ENCODE results near the gene ALOX5AP. TPM values are rescaled to one million over a fixed set of nuclear protein-coding genes. Genes with fewer than 3 reads are reported as not detected.
"Not testable (repeated sequence)": the region's sequence is repeated elsewhere in the genome, so short reads cannot be mapped to it uniquely, and the experiment has no call there.

ALOX5AP gene
- total RNA-seq, 3 donors from 2014 or later: 5.7 to 8.4 (median 7.1) TPM

DNA sequence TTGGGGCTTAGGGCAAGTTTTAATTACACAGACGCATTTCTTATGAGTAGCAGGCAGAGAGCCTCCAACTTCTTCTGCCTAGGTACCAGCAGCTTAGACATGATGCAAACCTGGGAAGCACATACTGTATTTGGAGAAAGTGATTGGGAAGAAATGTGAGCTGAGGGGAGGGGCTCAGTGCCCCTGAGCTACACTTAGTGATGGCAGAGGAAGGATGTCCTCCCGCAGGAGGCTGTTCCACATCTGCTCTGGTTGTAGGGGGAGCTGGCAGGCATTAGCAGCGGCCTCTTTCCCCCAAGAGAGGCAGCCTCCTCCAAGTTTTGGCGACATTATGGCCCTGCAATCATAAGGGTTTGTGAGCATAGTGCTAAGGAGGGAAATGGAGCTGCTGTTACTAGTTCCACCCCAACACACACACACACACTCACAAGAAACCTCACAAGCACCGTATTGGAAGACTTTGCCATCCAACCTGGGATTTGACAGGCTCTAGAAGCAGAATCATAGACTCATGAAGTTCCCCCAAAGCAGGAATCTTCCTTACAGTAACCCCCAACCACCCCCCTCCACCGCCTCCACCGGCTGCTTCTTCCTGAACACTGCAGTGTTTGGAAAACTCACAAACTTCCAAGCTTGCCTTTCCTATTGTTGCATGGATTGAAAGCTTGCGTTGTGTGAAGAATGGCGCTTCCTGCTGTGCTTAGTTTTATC, 3.3 kb downstream of the ALOX5AP start:
- no peaks in the 10 kb centered on the region for H3K27me3 Mint-ChIP-seq (ENCODE audit: low read depth)
- ATAC-seq (no peak), DNase-seq (no peak)
- no peaks in the 10 kb centered on the region for H3K9me3 Mint-ChIP-seq
- H3K4me1 Mint-ChIP-seq (ENCODE audit: low read depth): peaks cover 81% of the 10 kb centered on the region
- peak overlapping the region; percentile 92 for H3K4me3 Mint-ChIP-seq
- peaks cover 12% of the 10 kb centered on the region for H3K36me3 Mint-ChIP-seq (ENCODE audit: insufficient read depth)

DNA sequence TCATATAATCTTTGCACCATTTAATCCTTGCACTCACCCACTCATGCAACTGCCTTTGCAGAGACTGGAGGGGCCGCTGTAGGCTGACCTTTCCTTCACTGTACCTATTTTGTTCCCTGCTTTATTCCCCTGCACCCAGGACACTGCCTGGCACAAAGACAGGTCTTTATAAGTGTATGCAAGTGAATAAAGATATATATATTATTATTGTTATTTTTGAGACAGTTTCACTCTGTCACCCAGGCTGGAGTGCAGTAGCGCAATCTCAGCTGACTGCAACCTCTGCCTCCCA, 3.8 kb downstream of the ALOX5AP start:
- Mint-ChIP-seq H3K9me3 (no peaks in the 10 kb centered on the region), H3K27me3 (ENCODE audit: low read depth) (no peaks in the 10 kb centered on the region), H3K4me3 (peak overlapping the region; percentile 77), H3K36me3 (ENCODE audit: insufficient read depth) (peaks cover 14% of the 10 kb centered on the region), H3K4me1 (ENCODE audit: low read depth) (peaks cover 85% of the 10 kb centered on the region)
- ATAC-seq (no peak), DNase-seq (no peak)

DNA sequence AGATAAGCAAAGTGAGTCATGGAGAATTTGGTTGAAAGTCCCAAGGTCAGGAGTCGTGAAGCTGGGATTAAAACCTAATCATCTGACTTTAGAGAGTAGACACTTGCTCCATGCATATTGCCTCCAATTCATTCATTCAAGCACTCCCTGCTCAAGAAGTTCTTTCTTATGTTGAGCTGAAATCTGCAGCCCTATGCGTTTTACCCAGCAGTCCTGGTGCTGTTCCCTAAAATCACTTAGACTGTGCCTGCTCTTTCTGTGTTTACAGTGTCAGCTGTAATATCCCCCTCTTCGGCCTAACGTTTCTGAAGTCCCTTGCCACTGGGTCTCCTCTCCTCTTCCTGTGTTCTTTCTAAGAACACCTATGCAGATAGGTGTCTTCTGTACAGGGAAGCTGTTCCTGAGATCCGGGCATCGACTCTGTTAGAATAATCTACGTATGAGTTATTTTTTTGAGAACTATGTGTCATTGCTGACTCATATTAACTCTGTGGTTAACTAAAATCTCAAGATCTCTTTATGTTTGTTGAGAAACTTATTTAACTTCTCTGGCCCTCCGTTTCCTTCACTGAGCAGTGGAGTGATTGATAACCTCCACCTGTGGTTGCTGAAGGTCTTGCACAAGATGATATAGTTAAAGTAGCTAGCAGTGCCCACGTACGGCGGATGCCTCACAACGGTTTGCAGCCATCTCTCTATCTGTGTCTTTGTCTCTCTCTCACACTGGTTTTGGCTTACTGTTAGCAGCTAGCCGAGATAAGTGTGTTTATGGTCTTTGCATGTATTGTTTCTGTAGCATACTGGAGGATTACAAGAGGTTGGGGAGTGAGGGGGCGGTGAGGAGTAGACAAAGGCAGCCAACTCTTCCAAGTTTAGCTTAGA, 4.7 kb downstream of the ALOX5AP start:
- peak; percentile 77 to 83 for ATAC-seq
- Mint-ChIP-seq H3K4me1 (ENCODE audit: low read depth) (peaks cover 85% of the 10 kb centered on the region), H3K4me3 (peak overlapping the region; percentile 77), H3K9me3 (no peaks in the 10 kb centered on the region), H3K27me3 (ENCODE audit: low read depth) (no peaks in the 10 kb centered on the region), H3K36me3 (ENCODE audit: insufficient read depth) (peaks cover 18% of the 10 kb centered on the region)
- peak; percentile 59 for DNase-seq

DNA sequence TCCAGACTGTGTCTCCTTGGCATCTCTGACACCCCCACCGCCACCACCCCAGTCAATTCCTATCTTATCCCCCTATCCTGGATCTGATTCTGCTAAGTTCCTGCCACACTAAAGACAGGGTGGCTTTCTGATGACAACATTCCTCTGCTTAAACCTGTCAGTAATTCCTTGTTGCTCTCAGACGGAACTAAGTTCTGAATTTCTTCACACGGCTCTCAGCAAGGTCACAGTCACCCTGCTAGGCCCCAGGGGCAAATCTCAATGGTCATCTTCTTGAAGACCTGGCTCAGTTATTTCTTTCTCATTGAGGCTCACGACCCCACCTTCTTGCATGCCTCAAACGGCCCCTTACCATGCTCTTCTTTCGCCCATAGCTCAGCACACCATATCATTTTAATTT, 7.6 kb downstream of the ALOX5AP start:
- no peaks in the 10 kb centered on the region for H3K27me3 Mint-ChIP-seq (ENCODE audit: low read depth)
- peaks cover 39% of the 10 kb centered on the region for H3K36me3 Mint-ChIP-seq (ENCODE audit: insufficient read depth)
- ATAC-seq: no peak
- H3K4me1 Mint-ChIP-seq (ENCODE audit: low read depth): peaks cover 70% of the 10 kb centered on the region
- no peak overlapping the region for H3K4me3 Mint-ChIP-seq
- no peak for DNase-seq
- H3K9me3 Mint-ChIP-seq: no peaks in the 10 kb centered on the region

DNA sequence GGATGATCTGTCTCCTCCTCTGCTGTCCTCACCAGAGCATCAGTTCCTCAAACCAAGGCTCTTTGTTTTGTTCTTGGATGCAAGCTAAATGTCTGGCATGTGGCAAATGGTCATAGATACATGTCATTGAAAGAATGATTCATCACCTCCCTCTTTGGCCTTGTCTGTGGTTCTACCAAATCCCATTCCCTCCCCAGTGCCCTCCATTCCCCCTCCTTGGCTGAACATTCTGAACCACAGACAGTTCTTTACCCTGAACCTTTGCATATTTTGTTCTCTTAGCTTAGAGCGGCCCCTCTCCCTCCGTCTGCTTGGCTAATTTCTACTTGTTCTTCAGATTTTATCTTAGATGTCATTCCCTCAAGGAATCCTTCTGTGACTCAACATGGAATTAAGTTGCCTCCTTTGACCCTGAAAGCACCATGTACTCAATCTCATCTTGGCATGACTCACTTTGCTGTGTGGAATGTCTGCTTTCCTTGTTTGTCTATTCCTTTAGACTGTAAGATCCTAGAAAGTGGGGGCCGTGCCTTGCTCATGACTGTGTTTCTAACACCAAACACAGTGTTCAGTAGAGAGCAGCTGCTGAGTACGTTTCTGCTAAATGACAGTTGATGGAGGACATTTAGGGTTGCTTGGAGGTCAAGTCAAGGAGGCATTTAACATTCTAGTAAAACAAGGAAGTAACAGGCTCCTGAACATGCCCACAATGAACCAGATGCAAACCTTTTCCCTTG, 8.1 kb downstream of the ALOX5AP start:
- no peak for DNase-seq
- H3K4me1 Mint-ChIP-seq (ENCODE audit: low read depth): peaks cover 64% of the 10 kb centered on the region
- ATAC-seq: no peak
- peak overlapping the region; percentile 45 for H3K4me3 Mint-ChIP-seq
- H3K9me3 Mint-ChIP-seq: no peaks in the 10 kb centered on the region
- H3K27me3 Mint-ChIP-seq (ENCODE audit: low read depth): no peaks in the 10 kb centered on the region
- peaks cover 39% of the 10 kb centered on the region for H3K36me3 Mint-ChIP-seq (ENCODE audit: insufficient read depth)

DNA sequence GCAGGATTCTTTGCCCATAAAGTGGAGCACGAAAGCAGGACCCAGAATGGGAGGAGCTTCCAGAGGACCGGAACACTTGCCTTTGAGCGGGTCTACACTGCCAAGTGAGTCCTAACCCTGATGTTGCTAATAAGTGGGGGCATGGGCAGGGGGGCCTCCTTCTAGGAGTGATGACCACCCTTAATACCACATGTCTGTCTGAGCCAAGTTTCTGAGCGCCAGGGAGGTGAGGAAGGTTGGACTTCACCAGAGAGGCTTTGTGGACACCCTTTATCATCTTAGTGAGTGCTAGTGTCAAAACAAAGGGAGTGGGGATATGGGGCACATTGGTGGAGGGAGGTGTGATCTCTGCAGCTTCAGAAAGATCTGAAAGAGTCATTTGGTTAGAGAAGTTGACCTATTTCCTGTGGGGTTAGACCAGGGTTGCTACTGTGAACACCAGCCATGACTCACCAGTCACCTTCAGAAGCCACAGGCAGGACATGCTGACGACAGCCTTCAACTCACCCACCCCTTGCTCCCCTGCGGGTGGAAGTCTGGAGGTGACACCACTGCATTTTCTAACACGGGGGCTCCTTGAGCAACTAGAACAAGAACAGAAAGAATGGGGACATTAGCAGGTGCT, 8.8 kb downstream of the ALOX5AP start:
- Mint-ChIP-seq H3K27me3 (ENCODE audit: low read depth) (no peaks in the 10 kb centered on the region), H3K4me1 (ENCODE audit: low read depth) (peaks cover 57% of the 10 kb centered on the region), H3K36me3 (ENCODE audit: insufficient read depth) (peaks cover 41% of the 10 kb centered on the region), H3K9me3 (no peaks in the 10 kb centered on the region), H3K4me3 (peak overlapping the region; percentile 45)
- ATAC-seq (peak; percentile 81 to 83), DNase-seq (peak; percentile 74)

DNA sequence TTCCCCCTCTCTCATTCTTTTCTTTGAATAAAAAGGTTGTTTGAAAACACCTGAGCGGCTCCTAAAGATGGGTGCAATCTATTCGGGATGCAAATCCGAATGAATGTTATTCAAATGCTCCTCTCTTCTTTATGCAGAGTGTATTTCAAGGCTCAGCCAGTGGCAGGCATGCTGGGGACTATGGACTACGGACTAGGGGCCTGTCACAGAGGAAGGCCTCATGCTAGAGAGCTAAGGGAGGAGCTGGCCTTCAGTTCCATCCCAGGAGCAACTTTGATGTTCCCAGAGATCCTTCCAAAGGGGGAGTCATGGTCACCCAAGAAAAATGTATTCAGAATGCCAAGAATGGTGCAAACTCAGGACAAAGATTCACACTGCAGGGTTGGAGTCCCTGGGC, 9.3 kb downstream of the ALOX5AP start:
- DNase-seq: no peak
- no peak for ATAC-seq
- Mint-ChIP-seq H3K36me3 (ENCODE audit: insufficient read depth) (peaks cover 43% of the 10 kb centered on the region), H3K27me3 (ENCODE audit: low read depth) (no peaks in the 10 kb centered on the region), H3K9me3 (no peaks in the 10 kb centered on the region), H3K4me3 (no peak overlapping the region), H3K4me1 (ENCODE audit: low read depth) (peaks cover 52% of the 10 kb centered on the region)

DNA sequence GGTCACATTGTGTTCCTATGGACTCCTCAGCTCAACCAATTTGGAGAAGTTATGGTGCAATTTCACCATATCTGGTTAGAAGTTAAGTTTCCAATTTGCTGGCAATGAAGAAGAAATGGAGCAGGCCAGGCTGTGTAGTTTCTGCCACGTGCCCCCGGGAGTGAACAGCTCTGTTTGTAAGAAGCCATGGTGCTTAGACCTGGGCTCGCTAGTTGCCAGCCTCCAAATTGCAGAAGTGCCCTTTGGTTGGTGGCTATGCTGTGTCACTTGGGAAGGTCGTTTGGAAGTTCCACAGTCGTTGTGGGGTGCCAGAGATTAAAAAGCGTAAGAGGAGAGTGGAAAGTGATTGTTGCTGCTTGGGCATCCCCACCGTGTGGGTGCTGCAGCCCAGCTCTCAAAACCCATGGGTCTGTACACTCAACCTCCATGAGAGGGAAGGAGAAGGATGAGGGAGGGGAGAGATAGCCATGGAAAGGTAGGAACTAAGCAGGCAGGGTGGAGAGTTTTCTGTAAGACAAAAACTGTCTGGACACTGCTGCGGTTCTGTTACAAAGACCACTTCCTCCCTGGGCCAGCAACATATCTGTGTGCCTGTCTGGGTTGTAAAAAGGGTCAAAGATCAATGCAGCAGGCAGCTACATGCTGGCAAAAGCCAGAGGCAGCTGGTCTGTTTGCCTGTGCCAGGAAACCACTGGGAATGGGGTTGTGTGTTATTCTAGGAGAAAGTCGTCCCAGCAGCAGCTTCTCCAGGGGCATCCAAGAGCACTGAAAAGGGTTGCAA, 10.8 kb downstream of the ALOX5AP start:
- DNase-seq: no peak
- Mint-ChIP-seq H3K4me1 (ENCODE audit: low read depth) (peaks cover 46% of the 10 kb centered on the region), H3K36me3 (ENCODE audit: insufficient read depth) (peaks cover 50% of the 10 kb centered on the region), H3K9me3 (no peaks in the 10 kb centered on the region), H3K4me3 (no peak overlapping the region), H3K27me3 (ENCODE audit: low read depth) (no peaks in the 10 kb centered on the region)
- ATAC-seq: no peak

DNA sequence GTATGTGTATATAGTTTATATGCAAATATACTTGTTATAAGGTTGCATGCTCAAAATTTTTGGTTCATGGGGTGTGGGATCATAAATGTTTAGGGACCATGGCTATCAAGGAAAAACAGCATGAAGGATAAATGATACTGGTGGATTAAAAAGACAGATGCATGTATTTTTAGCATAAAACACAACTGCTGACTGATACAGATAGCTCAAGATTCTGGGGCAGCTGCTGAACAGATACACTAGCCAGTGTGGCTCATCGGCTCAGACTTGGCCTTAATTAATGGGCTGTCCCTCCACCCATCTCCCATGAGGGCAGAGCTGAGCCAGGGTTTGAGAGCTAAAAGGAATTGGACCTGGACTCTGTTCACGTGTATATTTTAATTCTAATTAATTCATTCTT, 11.4 kb downstream of the ALOX5AP start:
- no peak for DNase-seq
- Mint-ChIP-seq H3K36me3 (ENCODE audit: insufficient read depth) (peaks cover 56% of the 10 kb centered on the region), H3K4me1 (ENCODE audit: low read depth) (peaks cover 49% of the 10 kb centered on the region), H3K4me3 (no peak overlapping the region), H3K9me3 (no peaks in the 10 kb centered on the region), H3K27me3 (ENCODE audit: low read depth) (no peaks in the 10 kb centered on the region)
- no peak for ATAC-seq

DNA sequence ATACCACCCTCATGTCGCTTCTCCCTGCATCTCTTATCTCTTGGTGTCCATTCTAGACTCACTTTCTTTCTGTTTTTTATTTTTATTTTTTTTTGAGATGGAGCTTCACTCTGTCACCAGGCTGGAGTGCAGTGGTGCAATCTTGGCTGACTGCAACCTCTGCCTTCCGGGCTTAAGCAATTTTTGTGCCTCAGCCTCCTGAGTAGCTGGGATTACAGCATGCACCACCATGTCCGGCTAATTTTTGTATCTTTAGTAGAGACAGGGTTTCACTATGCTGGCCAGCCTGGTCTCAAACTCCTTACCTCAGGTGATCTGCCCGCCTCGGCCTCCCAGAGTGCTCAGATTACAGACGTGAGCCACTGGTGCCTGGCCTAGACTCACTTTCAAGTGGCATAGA, 12.5 kb downstream of the ALOX5AP start:
- peaks cover 47% of the 10 kb centered on the region for H3K4me1 Mint-ChIP-seq (ENCODE audit: low read depth)
- H3K36me3 Mint-ChIP-seq (ENCODE audit: insufficient read depth): peaks cover 57% of the 10 kb centered on the region
- ATAC-seq; H3K4me3 Mint-ChIP-seq; H3K9me3 Mint-ChIP-seq; DNase-seq; H3K27me3 Mint-ChIP-seq (ENCODE audit: low read depth): not testable (repeated sequence)

DNA sequence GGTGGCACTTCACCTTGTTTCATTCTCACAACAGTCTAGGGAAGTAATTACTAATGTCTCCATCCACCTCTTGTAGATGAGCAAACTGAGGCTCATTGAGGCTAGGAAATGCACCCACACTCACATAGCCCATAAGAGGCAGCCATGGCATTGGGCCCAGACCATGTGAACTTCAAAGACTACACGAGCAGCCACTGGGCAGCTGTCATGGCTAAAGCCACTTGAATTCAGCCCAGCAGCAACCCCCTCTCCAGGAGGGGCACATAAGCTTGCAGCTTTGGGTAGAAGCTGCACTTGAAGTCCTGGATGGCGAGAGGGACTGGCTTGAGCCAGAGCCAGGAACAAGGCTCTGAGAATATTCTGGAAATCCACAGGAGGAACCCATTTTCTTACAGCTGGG, 13.4 kb downstream of the ALOX5AP start:
- Mint-ChIP-seq H3K36me3 (ENCODE audit: insufficient read depth) (peaks cover 54% of the 10 kb centered on the region), H3K4me3 (no peak overlapping the region), H3K4me1 (ENCODE audit: low read depth) (peaks cover 38% of the 10 kb centered on the region), H3K9me3 (no peaks in the 10 kb centered on the region), H3K27me3 (ENCODE audit: low read depth) (no peaks in the 10 kb centered on the region)
- ATAC-seq: no peak
- DNase-seq: no peak

DNA sequence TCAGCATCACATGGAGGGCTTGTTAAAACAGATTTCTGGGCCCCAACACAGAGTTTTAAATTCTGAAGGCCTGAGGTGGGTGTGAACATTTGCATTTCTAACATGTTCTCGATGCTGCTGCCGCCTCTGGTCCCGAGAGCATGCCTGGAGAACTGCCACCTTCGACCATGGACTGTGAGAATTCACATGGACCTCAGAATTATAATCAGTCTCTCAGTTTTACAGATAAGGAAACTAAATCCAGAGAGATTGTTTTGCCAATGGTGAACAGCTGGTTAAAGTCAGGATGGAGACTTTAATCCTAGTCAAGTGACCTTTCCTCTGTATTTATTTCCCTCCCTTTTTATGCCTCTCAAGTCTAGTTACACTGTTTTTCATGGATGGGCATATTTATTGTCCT, 14.7 kb downstream of the ALOX5AP start:
- no peak for DNase-seq
- Mint-ChIP-seq H3K9me3 (no peaks in the 10 kb centered on the region), H3K4me3 (no peak overlapping the region), H3K4me1 (ENCODE audit: low read depth) (peaks cover 25% of the 10 kb centered on the region), H3K36me3 (ENCODE audit: insufficient read depth) (peaks cover 47% of the 10 kb centered on the region), H3K27me3 (ENCODE audit: low read depth) (no peaks in the 10 kb centered on the region)
- no peak for ATAC-seq

DNA sequence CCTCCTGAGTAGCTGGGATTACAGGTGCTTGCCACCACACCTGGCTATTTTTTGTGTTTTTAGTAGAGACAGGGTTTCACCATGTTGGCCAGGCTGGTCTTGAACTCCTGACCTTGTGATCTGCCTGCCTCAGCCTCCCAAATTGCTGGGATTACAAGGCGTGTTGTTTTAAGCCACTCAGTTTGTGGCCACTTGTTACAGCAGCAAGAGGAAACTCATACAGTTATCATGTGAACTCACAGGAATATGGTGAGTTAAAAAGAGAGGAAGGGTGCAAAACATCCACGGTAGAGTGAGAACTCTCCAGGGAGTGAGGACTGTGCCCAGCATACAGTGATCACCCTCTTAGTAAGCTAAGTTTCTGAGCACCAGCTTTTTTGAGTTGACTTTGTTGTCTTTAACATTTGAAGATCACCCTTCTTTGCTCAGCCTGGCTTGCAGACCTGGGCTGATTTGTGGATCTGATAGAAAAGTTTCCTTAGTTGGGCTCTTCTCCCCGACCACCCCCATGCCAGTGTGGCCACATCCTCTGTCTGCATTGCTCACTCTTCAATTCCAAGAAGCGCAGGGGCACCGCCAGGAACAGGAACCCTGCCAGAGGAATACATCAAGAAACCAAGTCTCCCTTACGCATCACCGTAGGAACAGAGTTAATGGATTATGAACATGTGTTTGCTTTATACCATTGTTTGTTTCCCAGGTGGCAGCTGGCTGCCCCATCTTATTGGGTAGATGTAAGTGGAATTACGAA, 16.0 kb downstream of the ALOX5AP start:
- H3K27me3 Mint-ChIP-seq (ENCODE audit: low read depth): no peaks in the 10 kb centered on the region
- H3K4me3 Mint-ChIP-seq: no peak overlapping the region
- no peak for DNase-seq
- no peaks in the 10 kb centered on the region for H3K9me3 Mint-ChIP-seq
- H3K4me1 Mint-ChIP-seq (ENCODE audit: low read depth): peaks cover 13% of the 10 kb centered on the region
- peaks cover 35% of the 10 kb centered on the region for H3K36me3 Mint-ChIP-seq (ENCODE audit: insufficient read depth)
- no peak for ATAC-seq
